GM21576 (cell line): ENCODE measurements around the gene GABRB3.

Experiments
- ATAC-seq: cut with Tn5 transposase; IDR thresholded peaks from one replicate; pipeline ENCODE4 v1.9.1; 2021; ENCODE audit warnings: mild to moderate bottlenecking, moderate library complexity; ENCODE audit not compliant: unreplicated experiment

Gene GABRB3

GRCh38 chr15:26772154-26773066 lies at the start of gene GABRB3:
TSS of gene GABRB3 (minus strand) at chr15:26773066.
- no peak for ATAC-seq

- no peak for ATAC-seq
Measured at GRCh38 chr15:26807517-26808427, 34.9 kb upstream of the GABRB3 start.

- ATAC-seq: no peak
Measured at GRCh38 chr15:26806574-26806973, 33.7 kb upstream of the GABRB3 start.

GRCh38 chr15:26806151-26806550 lies 33.3 kb upstream of the GABRB3 start:
- no peak for ATAC-seq

GRCh38 chr15:26805470-26805869 lies 32.6 kb upstream of the GABRB3 start:
- ATAC-seq: no peak

GRCh38 chr15:26804063-26804804 lies 31.4 kb upstream of the GABRB3 start:
- ATAC-seq: no peak

- ATAC-seq: no peak
Measured at GRCh38 chr15:26790118-26790517, 17.3 kb upstream of the GABRB3 start.

- no peak for ATAC-seq
Measured at GRCh38 chr15:26781816-26782215, 8.9 kb upstream of the GABRB3 start.

- no peak for ATAC-seq
Measured at GRCh38 chr15:26773917-26774316, 1.1 kb upstream of the GABRB3 start.

- ATAC-seq: no peak
Measured at GRCh38 chr15:26773067-26773877, 406 bp upstream of the GABRB3 start.

GRCh38 chr15:26771578-26772153 lies 1.2 kb downstream of the GABRB3 start:
- ATAC-seq: no peak

GRCh38 chr15:26771168-26771567 lies 1.7 kb downstream of the GABRB3 start:
- no peak for ATAC-seq

- no peak for ATAC-seq
Measured at GRCh38 chr15:26767169-26767670, 5.6 kb downstream of the GABRB3 start.

GRCh38 chr15:26766262-26766661 lies 6.6 kb downstream of the GABRB3 start:
- no peak for ATAC-seq

GRCh38 chr15:26759986-26760385 lies 12.9 kb downstream of the GABRB3 start:
- no peak for ATAC-seq

- no peak for ATAC-seq
Measured at GRCh38 chr15:26758079-26758478, 14.8 kb downstream of the GABRB3 start.

GRCh38 chr15:26757141-26757540 lies 15.7 kb downstream of the GABRB3 start:
- no peak for ATAC-seq

GRCh38 chr15:26744894-26745293 lies 28.0 kb downstream of the GABRB3 start:
- ATAC-seq: no peak

- no peak for ATAC-seq
Measured at GRCh38 chr15:26739791-26740190, 33.1 kb downstream of the GABRB3 start.

GRCh38 chr15:26738996-26739395 lies 33.9 kb downstream of the GABRB3 start:
- no peak for ATAC-seq
